Measurements from ENCODE around the gene DNAJB9. TPM values are rescaled to one million over a fixed set of nuclear protein-coding genes. Genes with fewer than 3 reads are reported as not detected.
A peak's percentile ranks its signal among the peaks of the same experiment; 100 is the strongest.

DNAJB9 gene
- total and polyA plus RNA-seq, 9 of the 15 experiments (the other 6 are each of a cell fraction or from before 2014, with no cell fraction given), result 4.3 to 34.2 (median 9.6) TPM

- peaks cover 12% of the 10 kb centered on the region for H3K79me2 ChIP-seq (ENCODE audit: control insufficient read depth, insufficient read depth, low read length)
- no peaks in the 10 kb centered on the region for H3K9me3 ChIP-seq (replicated peaks; ENCODE audit: control insufficient read depth, insufficient read depth, low read depth, low read length)
- intact Hi-C loops (cut with micrococcal nuclease) (no loop called here), in situ Hi-C loops (cut with MboI) (no loop called here)
- FAIRE-seq (no peak), ATAC-seq (no peak), DNase-seq (ENCODE audit: extremely low read depth in 1 of 4, low spot score in 3 of 4) (no peak)
- H3K9ac ChIP-seq (ENCODE audit: insufficient read depth in 1 of 2, low read depth in 2 of 2, low read length in 2 of 2), result no peak overlapping the region
- BruUV-seq (replicated peaks), result no TSS peak
- no peaks in the 10 kb centered on the region for H3K36me3 ChIP-seq (ENCODE audit: control insufficient read depth, insufficient read depth, low read length)
- H3K4me2 ChIP-seq (ENCODE audit: insufficient read depth, low read length), result no peak overlapping the region
- no peaks in the 10 kb centered on the region for H3K27me3 ChIP-seq (ENCODE audit: control insufficient read depth in 2 of 2, insufficient read depth in 2 of 2, low read length in 2 of 2)
- H3K4me3 ChIP-seq, result no peak overlapping the region
- H3K27ac ChIP-seq (ENCODE audit: extremely low read depth, low read depth, low read length), result no peak overlapping the region
- ChIA-PET CTCF (ENCODE audit: low intra/inter-chr PET ratio) (no interaction called here), POLR2A (interaction anchor here (0.7 kb wide), 1 partner anchor 101 kb away, joined by 3 read pairs; no protein-coding TSS in a partner anchor)
- H3K4me1 ChIP-seq (replicated peaks in 1 of 2; ENCODE audit: control insufficient read depth in 2 of 2, insufficient read depth in 2 of 2, low read length in 2 of 2), result peaks cover 10 to 15% of the 10 kb centered on the region in 2 experiments; a peak in 3 of 5 replicates
- H2AFZ ChIP-seq (ENCODE audit: low read depth, low read length), result peak overlapping the region; percentile 51
- peaks cover 6% of the 10 kb centered on the region; the same call in 1 of the 2 replicates for H4K20me1 ChIP-seq (replicated peaks; ENCODE audit: control insufficient read depth, insufficient read depth, low read length)
- no peaks in the 10 kb centered on the region for H3K9me1 ChIP-seq (ENCODE audit: control insufficient read depth, insufficient read depth, low read length)
- WGBS (ENCODE audit: insufficient coverage, low coverage, missing lambda C conversion rate), result 70% methylated on average over 3 of the region's 3 CpGs
- TF ChIP-seq HMG20B (CRISPR knock-in tag; IDR thresholded peaks at IDR 0.05) (no peak), RBFOX2 (IDR thresholded peaks at IDR 0.05; ENCODE audit: low read depth, low read length) (no peak), ZNF134 (CRISPR knock-in tag; conservative IDR thresholded peaks at IDR 0.05) (no peak), YY1 (IDR thresholded peaks at IDR 0.05; ENCODE audit: borderline replicate concordance in 1 of 3, control insufficient read depth in 1 of 3, extremely low read depth in 1 of 3, insufficient read depth in 3 of 3, insufficient read length in 1 of 3, insufficient replicate concordance in 2 of 3, low read depth in 1 of 3, low read length in 2 of 3) (no peak), NELFE (IDR thresholded peaks at IDR 0.05; ENCODE audit: insufficient read depth, insufficient read length) (no peak), PBX2 (CRISPR knock-in tag; IDR thresholded peaks at IDR 0.05; ENCODE audit: low read depth) (no peak), PBX2 (tag; conservative IDR thresholded peaks at IDR 0.05; ENCODE audit: low read depth) (peak; percentile 72), RFX1 (IDR thresholded peaks at IDR 0.05) (peak; percentile 62), MEIS2 (IDR thresholded peaks at IDR 0.05; ENCODE audit: partially characterized antibody) (peak; percentile 18), E2F3 (CRISPR knock-in tag; IDR thresholded peaks at IDR 0.05) (no peak), SMC3 (conservative IDR thresholded peaks at IDR 0.05; ENCODE audit: insufficient read depth, low read depth, low read length) (no peak), E2F5 (CRISPR knock-in tag; IDR thresholded peaks at IDR 0.05) (no peak), PHB2 (IDR thresholded peaks at IDR 0.05; ENCODE audit: low read depth) (no peak), PKNOX1 (IDR thresholded peaks at IDR 0.05) (peak; percentile 88)
Measured at GRCh38 chr7:108529341-108529740, 40.3 kb upstream of the DNAJB9 start.

Measured in K562 (cell line).